SU-DHL-6 (cell line): Measurements from ENCODE around the gene ZP2.

Source experiments
- EZH2phosphoT487 ChIP-seq: fragments of 200-600 bp; sonication (generic), shearing (Covaris generic); conservative IDR thresholded peaks from 2 replicates; pipeline ENCODE4 v1.6.1; 2018; ENCODE audit warnings: mild to moderate bottlenecking, antibody characterized with exemption, low read length, moderate library complexity, mixed read lengths
- TF ChIP-seq, protein P1 (sequence below): fragments of 200-600 bp; sonication (generic); IDR thresholded peaks from one replicate; pipeline ENCODE4 v1.5.1; 2017; ENCODE audit warnings: antibody characterized with exemption, mild to moderate bottlenecking, low read length, moderate library complexity; ENCODE audit not compliant: insufficient read depth, poor library complexity, severe bottlenecking

DNA sequence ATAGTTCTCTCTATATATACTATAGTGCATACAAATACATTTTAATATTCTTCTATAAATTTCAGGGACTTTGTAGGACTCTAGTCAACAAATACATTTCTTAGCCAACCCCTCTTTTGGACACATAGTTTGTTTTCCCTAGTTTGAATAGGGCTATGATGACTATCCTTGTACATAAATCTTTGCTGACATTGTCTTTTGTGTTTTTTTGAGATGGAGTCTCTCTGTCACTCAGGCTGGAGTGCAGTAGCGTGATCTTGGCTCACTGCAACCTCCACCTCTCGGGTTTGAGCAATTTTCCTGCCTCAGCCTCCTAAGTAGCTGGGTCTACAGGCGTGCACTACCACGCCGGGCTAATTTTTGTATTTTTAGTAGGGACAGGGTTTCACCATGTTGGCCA lies 25.5 kb upstream of the ZP2 start:
- TF ChIP-seq EZH2phosphoT487 = no peak
- TF ChIP-seq, protein P1, sequence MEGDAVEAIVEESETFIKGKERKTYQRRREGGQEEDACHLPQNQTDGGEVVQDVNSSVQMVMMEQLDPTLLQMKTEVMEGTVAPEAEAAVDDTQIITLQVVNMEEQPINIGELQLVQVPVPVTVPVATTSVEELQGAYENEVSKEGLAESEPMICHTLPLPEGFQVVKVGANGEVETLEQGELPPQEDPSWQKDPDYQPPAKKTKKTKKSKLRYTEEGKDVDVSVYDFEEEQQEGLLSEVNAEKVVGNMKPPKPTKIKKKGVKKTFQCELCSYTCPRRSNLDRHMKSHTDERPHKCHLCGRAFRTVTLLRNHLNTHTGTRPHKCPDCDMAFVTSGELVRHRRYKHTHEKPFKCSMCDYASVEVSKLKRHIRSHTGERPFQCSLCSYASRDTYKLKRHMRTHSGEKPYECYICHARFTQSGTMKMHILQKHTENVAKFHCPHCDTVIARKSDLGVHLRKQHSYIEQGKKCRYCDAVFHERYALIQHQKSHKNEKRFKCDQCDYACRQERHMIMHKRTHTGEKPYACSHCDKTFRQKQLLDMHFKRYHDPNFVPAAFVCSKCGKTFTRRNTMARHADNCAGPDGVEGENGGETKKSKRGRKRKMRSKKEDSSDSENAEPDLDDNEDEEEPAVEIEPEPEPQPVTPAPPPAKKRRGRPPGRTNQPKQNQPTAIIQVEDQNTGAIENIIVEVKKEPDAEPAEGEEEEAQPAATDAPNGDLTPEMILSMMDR = no peak
